ENCODE results near the gene NRARP.

Gene NRARP

DNA sequence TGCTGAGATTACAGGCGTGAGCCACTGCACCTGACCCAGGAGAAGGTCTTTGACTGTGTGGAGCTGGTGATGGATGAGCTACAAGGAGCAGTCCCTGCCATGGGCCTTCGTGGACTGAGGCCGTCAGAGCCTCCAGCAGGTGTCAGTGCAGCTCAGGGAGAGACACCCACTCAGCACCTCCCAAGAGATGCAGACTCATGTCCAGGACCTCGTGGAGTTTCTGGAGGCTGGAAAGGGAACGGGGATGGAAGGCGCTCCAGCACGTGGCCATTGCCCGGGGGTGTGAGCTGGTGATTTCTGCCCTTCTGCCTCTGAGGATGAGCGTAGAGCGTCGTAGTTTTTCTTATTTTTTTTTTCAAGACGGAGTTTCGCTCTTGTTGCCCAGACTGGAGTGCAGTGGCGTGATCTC, 15.1 kb downstream of the NRARP start:
- Histone ChIP-seq H3K27me3 (ENCODE audit: insufficient read depth, low read depth) (0 out of 2 replicates have a peak, but pooled peaks cover 10% of the 10 kb centered on the region), H3K79me2 (ENCODE audit: insufficient read depth, low read depth) (no peaks in the 10 kb centered on the region), H4K20me1 (ENCODE audit: insufficient read depth) (no peaks in the 10 kb centered on the region), H3K4me2 (no peak overlapping the region), H2AFZ (ENCODE audit: low read depth) (no peak overlapping the region), H3K27ac (no peak overlapping the region), H3K36me3 (ENCODE audit: insufficient read depth) (no peaks in the 10 kb centered on the region), H3K4me1 (ENCODE audit: low read depth, poor library complexity, severe bottlenecking) (peaks cover 15% of the 10 kb centered on the region), H3K4me3 (IDR thresholded peaks at IDR 0.05; ENCODE audit: insufficient read depth, low read depth, low read length) (no peak overlapping the region), H3K9ac (no peak overlapping the region)
- TF ChIP-seq, protein P1, sequence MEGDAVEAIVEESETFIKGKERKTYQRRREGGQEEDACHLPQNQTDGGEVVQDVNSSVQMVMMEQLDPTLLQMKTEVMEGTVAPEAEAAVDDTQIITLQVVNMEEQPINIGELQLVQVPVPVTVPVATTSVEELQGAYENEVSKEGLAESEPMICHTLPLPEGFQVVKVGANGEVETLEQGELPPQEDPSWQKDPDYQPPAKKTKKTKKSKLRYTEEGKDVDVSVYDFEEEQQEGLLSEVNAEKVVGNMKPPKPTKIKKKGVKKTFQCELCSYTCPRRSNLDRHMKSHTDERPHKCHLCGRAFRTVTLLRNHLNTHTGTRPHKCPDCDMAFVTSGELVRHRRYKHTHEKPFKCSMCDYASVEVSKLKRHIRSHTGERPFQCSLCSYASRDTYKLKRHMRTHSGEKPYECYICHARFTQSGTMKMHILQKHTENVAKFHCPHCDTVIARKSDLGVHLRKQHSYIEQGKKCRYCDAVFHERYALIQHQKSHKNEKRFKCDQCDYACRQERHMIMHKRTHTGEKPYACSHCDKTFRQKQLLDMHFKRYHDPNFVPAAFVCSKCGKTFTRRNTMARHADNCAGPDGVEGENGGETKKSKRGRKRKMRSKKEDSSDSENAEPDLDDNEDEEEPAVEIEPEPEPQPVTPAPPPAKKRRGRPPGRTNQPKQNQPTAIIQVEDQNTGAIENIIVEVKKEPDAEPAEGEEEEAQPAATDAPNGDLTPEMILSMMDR (conservative IDR thresholded peaks at IDR 0.05; ENCODE audit: low read depth, low read length): peak; percentile 60

- Histone ChIP-seq H3K79me2 (ENCODE audit: insufficient read depth, low read depth) (no peaks in the 10 kb centered on the region), H3K36me3 (ENCODE audit: insufficient read depth) (no peaks in the 10 kb centered on the region), H3K4me1 (ENCODE audit: low read depth, poor library complexity, severe bottlenecking) (peaks cover 7% of the 10 kb centered on the region), H3K4me2 (no peak overlapping the region), H3K27ac (no peak overlapping the region), H3K27me3 (ENCODE audit: insufficient read depth, low read depth) (0 out of 2 replicates have a peak, but pooled peaks cover 7% of the 10 kb centered on the region), H2AFZ (ENCODE audit: low read depth) (no peak overlapping the region), H3K4me3 (IDR thresholded peaks at IDR 0.05; ENCODE audit: insufficient read depth, low read depth, low read length) (no peak overlapping the region), H3K9ac (no peak overlapping the region), H4K20me1 (ENCODE audit: insufficient read depth) (no peaks in the 10 kb centered on the region)
- TF ChIP-seq, protein P1 (conservative IDR thresholded peaks at IDR 0.05; ENCODE audit: low read depth, low read length): no peak
Measured at GRCh38 chr9:137281345-137282116, 20.5 kb downstream of the NRARP start.

- H3K4me1 ChIP-seq (ENCODE audit: low read depth, poor library complexity, severe bottlenecking): peaks cover under 1% of the 10 kb centered on the region
- H3K27me3 ChIP-seq (ENCODE audit: insufficient read depth, low read depth): 0 out of 2 replicates have a peak, but pooled peaks cover 7% of the 10 kb centered on the region
- H3K79me2 ChIP-seq (ENCODE audit: insufficient read depth, low read depth): no peaks in the 10 kb centered on the region
- no peak overlapping the region for H3K27ac ChIP-seq
- no peaks in the 10 kb centered on the region for H3K36me3 ChIP-seq (ENCODE audit: insufficient read depth)
- no peaks in the 10 kb centered on the region for H4K20me1 ChIP-seq (ENCODE audit: insufficient read depth)
- no peak overlapping the region for H3K4me3 ChIP-seq (IDR thresholded peaks at IDR 0.05; ENCODE audit: insufficient read depth, low read depth, low read length)
- TF ChIP-seq, protein P1 (conservative IDR thresholded peaks at IDR 0.05; ENCODE audit: low read depth, low read length): no peak
- H2AFZ ChIP-seq (ENCODE audit: low read depth): no peak overlapping the region
- H3K9ac ChIP-seq: no peak overlapping the region
- H3K4me2 ChIP-seq: no peak overlapping the region
Measured at GRCh38 chr9:137280474-137281344, 21.4 kb downstream of the NRARP start.

DNA sequence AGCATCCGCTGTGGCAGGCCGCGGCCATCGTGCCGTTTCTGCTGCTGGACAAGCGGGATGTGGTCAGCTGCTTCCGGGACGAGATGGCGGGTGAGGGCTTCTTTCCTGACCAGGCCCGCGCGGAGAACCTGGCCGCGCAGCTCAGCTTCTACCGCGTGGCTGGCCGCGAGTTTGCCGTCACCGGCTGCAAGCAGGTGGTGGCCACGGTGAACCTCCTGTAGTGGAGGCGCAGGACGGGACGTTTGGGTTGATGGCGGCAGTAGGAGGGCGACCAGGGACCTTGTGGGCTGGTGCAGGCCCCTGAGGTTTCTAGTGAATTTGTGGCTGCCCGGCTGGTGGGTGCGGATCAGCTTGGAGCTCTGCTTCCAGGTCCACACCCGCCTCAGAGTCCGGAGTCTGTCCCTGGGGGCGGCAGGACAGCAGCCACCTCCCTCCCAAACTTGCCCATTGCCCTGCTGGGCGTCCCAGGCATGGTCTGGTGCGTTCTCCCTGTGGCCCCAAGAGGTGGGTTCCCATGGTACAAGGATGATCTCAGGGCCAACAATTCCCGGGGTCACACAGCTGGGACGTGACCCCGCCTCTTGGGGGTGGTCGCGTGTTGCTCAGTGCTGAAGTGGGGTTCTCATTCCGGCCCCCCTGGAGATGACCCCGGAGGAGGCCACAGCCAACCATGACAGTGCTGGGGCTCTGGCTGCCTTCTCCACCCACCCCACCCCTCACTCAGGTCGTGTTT, 22.2 kb downstream of the NRARP start:
- Histone ChIP-seq H4K20me1 (ENCODE audit: insufficient read depth) (no peaks in the 10 kb centered on the region), H3K4me3 (IDR thresholded peaks at IDR 0.05; ENCODE audit: insufficient read depth, low read depth, low read length) (no peak overlapping the region), H3K36me3 (ENCODE audit: insufficient read depth) (no peaks in the 10 kb centered on the region), H3K4me2 (no peak overlapping the region), H2AFZ (ENCODE audit: low read depth) (no peak overlapping the region), H3K4me1 (ENCODE audit: low read depth, poor library complexity, severe bottlenecking) (no peaks in the 10 kb centered on the region), H3K79me2 (ENCODE audit: insufficient read depth, low read depth) (no peaks in the 10 kb centered on the region), H3K27ac (no peak overlapping the region), H3K9ac (no peak overlapping the region), H3K27me3 (ENCODE audit: insufficient read depth, low read depth) (0 out of 2 replicates have a peak, but pooled peaks cover 7% of the 10 kb centered on the region)
- TF ChIP-seq, protein P1 (conservative IDR thresholded peaks at IDR 0.05; ENCODE audit: low read depth, low read length): no peak

Data from KMS-11 (cell line).